HepG2 (cell line): ENCODE measurements around the gene BTBD8. TPM values are rescaled to one million over a fixed set of nuclear protein-coding genes. Genes with fewer than 3 reads are reported as not detected.

ENCODE experiments used
- ATAC-seq: fragments of 200-7000 bp; cut with Tn5 transposase; 3 replicates; pipeline ENCODE4 v1.9.1; 2020; ENCODE audit warnings: mild to moderate bottlenecking, moderate library complexity
- BruUV-seq: library from RNA; stranded (reverse); fragments of 400-500 nt; replicated peaks from 2 replicates; lab custom pipeline; 2021; lab: Mats Ljungman, UMichigan
- CTCF ChIA-PET: fragments of 300-600 bp; formaldehyde crosslinking; extraction: SDS; loops from one replicate; lab custom pipeline; 2021; ENCODE audit warnings: low total read pairs, inconsistent platforms, low intra/inter-chr PET ratio; lab: Yijun Ruan, JAX
- POLR2A ChIA-PET: fragments of 350-600 bp; sonication (Branson Sonifier 250); formaldehyde crosslinking; loops from one replicate; lab custom pipeline; 2020; ENCODE audit warnings: antibody characterized with exemption, inconsistent platforms; lab: Yijun Ruan, JAX
- DNase-seq: peaks from one replicate; pipeline ENCODE4 v3.0.0-alpha.2; 2015; ENCODE audit warnings: low spot score
- FAIRE-seq: peaks from 3 replicates; lab custom pipeline; 2011; peaks lifted over from hg19 to GRCh38; lab: Jason Lieb, UNC
- H2AFZ ChIP-seq: one replicate; pipeline ENCODE4 v1.6.1; 2011; ENCODE audit warnings: low read length, inconsistent platforms
- H3K27ac ChIP-seq: fragments of 300-600 bp; 3 replicates; pipeline ENCODE4 v1.8.0; 2011; ENCODE audit warnings: mixed run types, mild to moderate bottlenecking, mixed read lengths, low read length, inconsistent platforms; ENCODE audit not compliant: insufficient read depth; ENCODE audit errors: extremely low read length
- H3K27me3 ChIP-seq, 2 experiments: fragments of 200-600 bp in 1 of 2; 2 replicates in 1 of 2; 3 replicates in 1 of 2; pipeline versions ENCODE4 v1.6.0 to v1.8.0; 2011; ENCODE audit warnings: low read length in 2 of 2, mild to moderate bottlenecking in 2 of 2, moderate library complexity in 2 of 2, inconsistent platforms in 1 of 2; ENCODE audit not compliant: insufficient read depth in 2 of 2, control insufficient read depth in 1 of 2
- H3K36me3 ChIP-seq, 2 experiments: fragments of 200-600 bp in 1 of 2; replicated peaks in 1 of 2; 2 replicates in 1 of 2; 3 replicates in 1 of 2; pipeline versions ENCODE4 v1.5.1 to v1.8.0; 2011; ENCODE audit warnings: low read length in 2 of 2, inconsistent platforms in 1 of 2; ENCODE audit not compliant: insufficient read depth in 2 of 2, control insufficient read depth in 1 of 2
- H3K4me1 ChIP-seq: 2 replicates; pipeline ENCODE4 v1.5.1; 2012; ENCODE audit warnings: low read length, inconsistent platforms; ENCODE audit not compliant: insufficient read depth
- H3K4me2 ChIP-seq: 2 replicates; pipeline ENCODE4 v1.6.0; 2011; ENCODE audit warnings: low read depth, low read length, inconsistent platforms
- H3K4me3 ChIP-seq, 3 experiments: fragments of 200-600 bp in 1 of 3; sonication (generic), shearing (Covaris generic) in 1 of 3; replicated peaks in 1 of 3; 2 replicates each; pipeline ENCODE4 v1.5.1; 2011 to 2016; ENCODE audit warnings: low read length in 3 of 3, inconsistent platforms in 2 of 3, low read depth in 2 of 3, mild to moderate bottlenecking in 2 of 3, control low read depth in 1 of 3, mixed read lengths in 1 of 3; ENCODE audit not compliant: insufficient read depth in 1 of 3
- H3K79me2 ChIP-seq: one replicate; pipeline ENCODE4 v1.6.1; 2011; ENCODE audit warnings: low read length, inconsistent platforms; ENCODE audit not compliant: insufficient read depth
- H3K9ac ChIP-seq: 2 replicates; pipeline ENCODE4 v1.6.0; 2011; ENCODE audit warnings: mild to moderate bottlenecking, low read depth, low read length, inconsistent platforms; ENCODE audit not compliant: insufficient read depth
- H3K9me3 ChIP-seq: 2 replicates; pipeline ENCODE4 v1.5.1; 2012; ENCODE audit warnings: mild to moderate bottlenecking, low read length
- H4K20me1 ChIP-seq: 2 replicates; pipeline ENCODE4 v1.6.0; 2011; ENCODE audit warnings: inconsistent platforms, mild to moderate bottlenecking, low read length, moderate library complexity; ENCODE audit not compliant: insufficient read depth
- CHD2 ChIP-seq: IDR thresholded peaks from 2 replicates; pipeline ENCODE4 v1.6.1; 2011; ENCODE audit warnings: low read depth, low read length, improper control_type of control experiment
- NFAT5 ChIP-seq: sonication (generic); formaldehyde crosslinking; IDR thresholded peaks from 2 replicates; pipeline ENCODE4 v1.4.0; 2020; ENCODE audit warnings: missing genetic modification reagents
- ZNF280D ChIP-seq: sonication (generic); formaldehyde crosslinking; IDR thresholded peaks from 2 replicates; pipeline ENCODE4 v1.5.1; 2020; ENCODE audit warnings: mild to moderate bottlenecking, missing genetic modification reagents
- WGBS: methylation state at CpG from one replicate; pipeline ENCODE4 v1.1.6; 2017; ENCODE audit warnings: low lambda C conversion rate; 5-methylcytosine and 5-hydroxymethylcytosine counted together
- in situ Hi-C: cut with HindIII; loops from 2 replicates; pipeline ENCODE4 v1.10.0; 2017; ENCODE audit warnings: low pct_unique_long_range_greater_than_20kb; ENCODE audit not compliant: extremely low pct_ligation_motif_present
- intact Hi-C: fragments of 100-400 bp; cut with micrococcal nuclease; formaldehyde crosslinking; loops from one replicate; pipeline ENCODE4 v1.10.0; 2022; ENCODE audit not compliant: unreplicated experiment
- polyA plus RNA-seq, 8 experiments: library from polyadenylated mRNA; depleted of rRNA in 3 of 8; stranded (reverse) in 7 of 8; unstranded in 1 of 8; fragments of >200 nt; fragmentation: Illumina TruSeq in 4 of 8; extraction: Trizol in 4 of 8; gene quantifications; 2 replicates each; pipeline versions ENCODE4 v1.2.1 to v1.2.3, GENCODE V29; 2011 to 2016; ENCODE audit warnings: low read depth in 4 of 8, missing spikeins in 1 of 8, mixed read lengths in 1 of 8; ENCODE audit not compliant: insufficient read depth in 1 of 8
- total RNA-seq, 5 experiments: library from RNA; depleted of rRNA; stranded (reverse); fragments of >200 nt; fragmentation: Illumina TruSeq; extraction: Trizol; gene quantifications; 2 replicates each; pipeline ENCODE4 v1.2.3, GENCODE V29; 2016; ENCODE audit warnings: low read depth in 1 of 5

BTBD8 gene
- total and polyA plus RNA-seq, 2 of the 13 experiments (the other 11 are each of a cell fraction or from before 2014, with no cell fraction given), result 0.41 to 1.8 TPM

GRCh38 chr1:92192246-92192645 lies 112.1 kb downstream of the BTBD8 start:
- Histone ChIP-seq H3K4me3 (no peak overlapping the region), H3K4me2 (no peak overlapping the region), H3K27ac (no peak overlapping the region), H3K4me1 (no peaks in the 10 kb centered on the region), H3K36me3 (no peaks in the 10 kb centered on the region), H3K27me3 (no peaks in the 10 kb centered on the region; a peak in 1 of 5 replicates), H3K79me2 (no peaks in the 10 kb centered on the region)
- ChIA-PET CTCF (no interaction called here), POLR2A (no interaction called here)
- DNase-seq (no peak), FAIRE-seq (no peak)
- BruUV-seq, result no TSS peak
- TF ChIP-seq CHD2, result no peak
- TF ChIP-seq ZNF280D, result no peak
- no peak for TF ChIP-seq NFAT5 (CRISPR knock-in tag)
- TF ChIP-seq, all 625 proteins: peak for 0
- 60% methylated on average over 5 of the region's 9 CpGs for WGBS
- in situ Hi-C loops (no loop called here), intact Hi-C loops (no loop called here)
- H3K9me3 ChIP-seq, result no peaks in the 10 kb centered on the region
- H4K20me1 ChIP-seq, result no peaks in the 10 kb centered on the region
- no peak overlapping the region for H3K9ac ChIP-seq
- H2AFZ ChIP-seq, result no peak overlapping the region
- no peak for ATAC-seq
